Measurements from ENCODE around the gene AOX1. TPM values are rescaled to one million over a fixed set of nuclear protein-coding genes. Genes with fewer than 3 reads are reported as not detected.
"Not testable (repeated sequence)": the region's sequence is repeated elsewhere in the genome, so short reads cannot be mapped to it uniquely, and the experiment has no call there.

AOX1 gene
- total RNA-seq, 2 donors from 2014 or later: not detected

DNA sequence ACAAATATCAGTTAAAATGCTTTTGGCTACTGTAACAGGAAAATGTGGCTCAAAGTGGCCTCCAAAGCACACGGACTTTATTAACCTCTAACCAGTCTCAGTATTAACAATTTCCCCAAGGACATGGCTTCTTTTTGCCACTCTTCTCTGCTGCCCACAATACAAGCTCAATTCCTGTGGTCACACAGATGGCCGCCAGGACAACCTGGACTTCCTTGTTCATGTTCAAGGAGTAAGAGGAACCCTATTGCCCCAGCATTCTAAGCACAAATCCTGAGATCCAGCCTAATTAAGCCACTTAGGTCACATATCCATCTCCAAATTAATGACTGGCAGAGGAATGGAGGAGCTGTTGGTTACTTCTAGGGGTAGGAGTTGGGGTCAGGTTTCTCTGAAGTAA lies 38.2 kb downstream of the AOX1 start:
- H3K27me3 Mint-ChIP-seq: peaks cover 66% of the 10 kb centered on the region
- ATAC-seq (no peak), DNase-seq (no peak)
- H3K9me3 ChIP-seq (ENCODE audit: control insufficient read depth, low read length, poor library complexity, severe bottlenecking): no peaks in the 10 kb centered on the region
- no peaks in the 10 kb centered on the region for H3K36me3 Mint-ChIP-seq (ENCODE audit: low read depth)
- H3K4me3 Mint-ChIP-seq: no peak overlapping the region
- H3K4me1 Mint-ChIP-seq: peaks cover 5% of the 10 kb centered on the region
- H3K27ac Mint-ChIP-seq: no peak overlapping the region

DNA sequence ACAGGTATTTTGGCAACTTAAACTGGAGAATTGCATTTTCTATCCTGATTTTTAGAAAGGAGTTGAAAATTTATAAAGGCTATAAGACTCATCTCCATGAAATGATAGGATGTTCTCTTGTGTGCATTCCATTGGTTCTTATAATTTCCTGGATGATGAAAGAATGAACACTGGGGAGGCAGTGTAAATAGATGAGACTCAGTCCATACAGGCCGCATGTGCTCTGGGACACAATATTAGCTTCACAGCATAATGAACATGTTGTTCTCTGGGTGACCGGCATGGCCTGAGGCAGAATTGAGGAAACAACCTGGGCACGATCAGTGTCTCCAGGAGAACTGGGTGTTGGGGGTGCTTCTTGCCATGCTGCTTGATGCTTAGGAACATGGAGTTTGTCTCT lies 38.8 kb downstream of the AOX1 start:
- peaks cover 66% of the 10 kb centered on the region for H3K27me3 Mint-ChIP-seq
- no peaks in the 10 kb centered on the region for H3K9me3 ChIP-seq (ENCODE audit: control insufficient read depth, low read length, poor library complexity, severe bottlenecking)
- no peak overlapping the region for H3K27ac Mint-ChIP-seq
- DNase-seq (no peak), ATAC-seq (no peak)
- H3K4me1 Mint-ChIP-seq: peaks cover 2% of the 10 kb centered on the region
- no peaks in the 10 kb centered on the region for H3K36me3 Mint-ChIP-seq (ENCODE audit: low read depth)
- no peak overlapping the region for H3K4me3 Mint-ChIP-seq

DNA sequence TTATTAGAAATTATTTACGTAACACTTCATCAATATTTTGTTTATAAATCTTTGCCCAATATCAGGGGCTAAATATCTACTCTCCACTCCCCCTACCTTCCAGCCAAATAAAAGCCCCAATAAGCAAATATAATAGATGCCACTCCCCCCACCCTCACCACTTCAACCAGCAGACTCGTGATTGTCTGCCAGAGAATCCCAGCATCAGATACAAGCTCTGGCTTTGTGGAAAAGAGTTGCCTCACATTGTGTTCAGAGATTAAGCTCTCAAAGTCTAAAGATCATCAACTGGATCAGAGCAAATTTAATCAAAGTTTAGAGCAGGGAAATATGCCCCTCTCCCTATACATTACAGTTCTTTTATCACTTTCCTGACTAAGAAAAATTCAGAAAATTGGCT lies 39.5 kb downstream of the AOX1 start:
- DNase-seq (no peak), ATAC-seq (no peak)
- peaks cover 68% of the 10 kb centered on the region for H3K27me3 Mint-ChIP-seq
- H3K36me3 Mint-ChIP-seq (ENCODE audit: low read depth): no peaks in the 10 kb centered on the region
- H3K27ac Mint-ChIP-seq: no peak overlapping the region
- no peak overlapping the region for H3K4me3 Mint-ChIP-seq
- H3K4me1 Mint-ChIP-seq: peaks cover 2% of the 10 kb centered on the region
- H3K9me3 ChIP-seq (ENCODE audit: control insufficient read depth, low read length, poor library complexity, severe bottlenecking): no peaks in the 10 kb centered on the region

DNA sequence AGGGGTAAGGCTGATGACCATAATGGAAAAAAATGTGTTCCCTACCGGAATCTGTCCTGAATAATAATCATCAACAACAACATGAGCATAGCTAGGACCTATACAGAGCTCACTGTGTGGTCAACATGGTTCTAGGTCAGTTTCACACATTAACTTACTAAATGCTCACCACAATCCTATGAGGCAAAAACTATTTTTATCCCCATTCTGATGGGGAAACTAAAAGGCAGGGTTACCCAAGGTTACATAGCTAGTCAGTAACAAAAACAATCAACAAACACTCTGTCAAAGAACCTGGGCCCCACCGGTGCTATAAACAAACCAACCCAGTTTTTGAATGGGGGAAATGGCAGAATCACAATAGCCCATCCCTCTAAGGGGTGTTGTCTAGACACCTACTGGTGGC lies 40.1 kb downstream of the AOX1 start:
- no peaks in the 10 kb centered on the region for H3K36me3 Mint-ChIP-seq (ENCODE audit: low read depth)
- no peak for ATAC-seq
- H3K4me3 Mint-ChIP-seq: no peak overlapping the region
- no peak for DNase-seq
- H3K27me3 Mint-ChIP-seq: peaks cover 68% of the 10 kb centered on the region
- H3K27ac Mint-ChIP-seq: no peak overlapping the region
- H3K4me1 Mint-ChIP-seq: peaks cover 2% of the 10 kb centered on the region
- H3K9me3 ChIP-seq (ENCODE audit: control insufficient read depth, low read length, poor library complexity, severe bottlenecking): no peaks in the 10 kb centered on the region

DNA sequence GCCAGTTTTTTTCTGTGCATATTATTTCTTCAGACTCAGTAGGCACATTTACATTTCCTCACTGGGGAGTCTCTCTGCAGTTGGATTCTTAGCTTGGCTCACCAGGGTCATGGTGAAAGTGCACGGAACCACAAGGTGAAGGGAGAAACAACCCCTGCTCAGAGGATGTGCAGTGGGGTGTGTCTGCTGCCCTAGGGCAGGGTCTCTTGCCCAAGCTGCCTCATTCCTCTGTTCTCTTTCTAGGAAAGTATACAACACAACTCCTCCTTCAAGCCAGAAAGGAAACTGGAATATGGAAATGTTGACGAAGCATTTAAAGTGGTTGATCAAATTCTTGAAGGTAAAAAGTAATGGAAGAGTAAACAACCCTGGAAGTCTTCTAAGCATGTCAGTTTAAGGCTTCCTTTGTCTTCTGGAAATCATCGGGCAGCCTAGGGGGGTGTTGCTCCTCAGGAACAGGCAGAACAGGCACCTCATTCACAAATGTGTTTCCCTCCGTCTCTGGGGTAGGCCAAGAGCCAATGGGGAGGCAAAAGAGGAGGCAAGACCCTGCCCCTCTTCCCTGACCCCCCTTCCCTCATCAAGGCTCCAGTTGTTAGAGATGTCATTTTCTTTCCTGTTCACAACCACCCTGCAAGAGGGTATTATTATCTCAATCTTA lies 41.4 kb downstream of the AOX1 start:
- peaks cover 65% of the 10 kb centered on the region for H3K27me3 Mint-ChIP-seq
- no peak for ATAC-seq
- H3K4me1 Mint-ChIP-seq: peaks cover 2% of the 10 kb centered on the region
- H3K27ac Mint-ChIP-seq: no peak overlapping the region
- no peak for DNase-seq
- H3K36me3 Mint-ChIP-seq (ENCODE audit: low read depth): no peaks in the 10 kb centered on the region
- no peaks in the 10 kb centered on the region for H3K9me3 ChIP-seq (ENCODE audit: control insufficient read depth, low read length, poor library complexity, severe bottlenecking)
- H3K4me3 Mint-ChIP-seq: no peak overlapping the region

DNA sequence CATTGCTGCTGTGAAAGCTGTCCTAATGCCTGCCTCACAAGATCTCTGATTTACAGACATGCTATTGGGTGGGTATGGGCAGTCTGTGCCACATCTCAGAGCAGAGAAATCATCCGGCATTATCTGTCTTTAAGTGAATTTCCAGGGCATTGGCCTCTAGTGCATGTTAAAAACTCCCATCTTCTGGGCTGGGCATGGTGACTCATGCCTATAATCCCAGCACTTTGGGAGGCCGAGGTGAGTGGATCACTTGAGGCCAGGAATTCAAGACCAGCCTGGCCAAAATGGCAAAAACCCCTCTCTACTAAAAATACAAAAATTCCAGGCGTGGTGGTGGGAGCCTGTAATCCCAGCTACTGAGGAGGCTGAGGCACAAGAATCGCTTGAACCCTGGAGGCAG lies 42.6 kb downstream of the AOX1 start:
- not testable (repeated sequence) for H3K4me3 Mint-ChIP-seq
- H3K27me3 Mint-ChIP-seq: peaks cover 53% of the 10 kb centered on the region

DNA sequence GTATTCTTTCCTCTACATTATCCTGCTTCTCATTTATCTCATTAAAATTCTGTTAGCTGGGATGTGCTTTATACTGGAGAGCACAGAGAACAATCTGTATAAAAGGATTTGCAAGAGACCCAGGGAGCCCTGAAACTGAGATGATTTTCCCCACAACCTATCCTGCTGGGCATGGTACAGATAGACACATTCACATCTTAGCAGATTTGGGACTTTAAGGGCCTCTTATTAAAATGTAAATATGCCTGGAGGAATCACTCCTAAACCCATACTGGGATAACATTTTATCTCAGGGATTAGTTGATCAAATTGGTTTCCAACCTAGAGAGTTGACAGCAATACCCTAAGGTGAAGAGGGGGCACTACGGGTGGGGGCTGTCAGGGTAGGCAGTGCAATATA lies 45.5 kb downstream of the AOX1 start:
- H3K4me1 Mint-ChIP-seq: peaks cover 2% of the 10 kb centered on the region
- H3K27me3 Mint-ChIP-seq: peaks cover 51% of the 10 kb centered on the region
- no peaks in the 10 kb centered on the region for H3K9me3 ChIP-seq (ENCODE audit: control insufficient read depth, low read length, poor library complexity, severe bottlenecking)
- H3K36me3 Mint-ChIP-seq (ENCODE audit: low read depth): no peaks in the 10 kb centered on the region
- no peak for ATAC-seq
- H3K4me3 Mint-ChIP-seq: no peak overlapping the region
- no peak overlapping the region for H3K27ac Mint-ChIP-seq
- no peak for DNase-seq

More for the DNA sequence above, 42.6 kb downstream of the AOX1 start:
- not testable (repeated sequence) for H3K4me1 Mint-ChIP-seq; H3K36me3 Mint-ChIP-seq (ENCODE audit: low read depth); ATAC-seq; H3K9me3 ChIP-seq (ENCODE audit: control insufficient read depth, low read length, poor library complexity, severe bottlenecking); DNase-seq; H3K27ac Mint-ChIP-seq

DNA sequence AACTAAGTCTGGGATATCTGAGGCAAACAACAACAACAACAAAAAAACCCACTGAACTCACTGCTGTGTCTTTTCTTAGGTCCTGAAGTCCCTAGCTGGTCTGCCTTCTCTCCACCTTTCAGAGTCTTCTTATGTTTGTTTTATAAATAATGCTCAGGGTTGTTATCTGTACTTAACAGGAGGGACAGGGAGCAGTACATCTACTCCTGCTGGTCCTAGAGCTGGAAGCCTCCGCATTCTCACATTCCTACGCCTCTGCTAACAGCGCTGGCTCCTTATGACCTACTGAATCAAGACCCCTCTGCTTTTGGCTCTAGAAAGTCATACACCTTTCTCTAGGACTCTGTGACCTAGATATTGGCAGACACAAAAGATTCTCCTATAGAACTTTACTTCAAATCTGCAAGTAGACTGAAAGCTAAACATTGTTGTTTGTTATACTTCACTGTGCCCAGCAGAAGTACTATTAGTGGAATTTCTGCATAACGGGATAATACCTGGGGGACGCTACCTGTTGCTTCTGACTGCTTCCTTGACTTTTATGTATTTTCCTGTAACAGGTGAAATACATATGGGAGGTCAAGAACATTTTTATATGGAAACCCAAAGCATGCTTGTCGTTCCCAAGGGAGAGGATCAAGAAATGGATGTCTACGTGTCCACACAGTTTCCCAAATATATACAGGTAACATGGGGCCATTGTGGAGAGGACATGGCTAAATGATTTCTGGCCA lies 48.6 kb downstream of the AOX1 start:
- Mint-ChIP-seq H3K36me3 (ENCODE audit: low read depth) (no peaks in the 10 kb centered on the region), H3K27me3 (peaks cover 41% of the 10 kb centered on the region), H3K27ac (no peak overlapping the region), H3K4me1 (no peaks in the 10 kb centered on the region), H3K4me3 (no peak overlapping the region)
- H3K9me3 ChIP-seq (ENCODE audit: control insufficient read depth, low read length, poor library complexity, severe bottlenecking): no peaks in the 10 kb centered on the region
- ATAC-seq (no peak), DNase-seq (no peak)

DNA sequence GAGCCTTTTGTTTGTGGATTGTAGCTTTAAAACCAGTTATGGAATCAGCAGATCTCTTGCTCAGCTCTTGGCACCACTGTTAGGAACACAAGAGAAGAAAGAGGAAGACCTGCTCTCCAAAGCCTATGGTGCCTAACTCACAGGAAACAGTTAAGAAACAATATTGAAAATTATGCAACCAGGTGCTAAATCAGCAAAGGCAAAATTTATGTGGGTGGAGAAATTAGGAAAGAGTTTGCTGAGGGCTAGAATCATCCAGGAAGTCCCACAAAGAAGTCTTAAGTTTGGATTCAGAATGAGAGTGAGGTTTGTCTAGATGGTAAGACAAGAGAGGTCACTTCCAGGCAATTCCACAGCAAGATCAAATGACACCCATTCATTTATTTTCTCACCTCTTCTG lies 49.4 kb downstream of the AOX1 start:
- Mint-ChIP-seq H3K36me3 (ENCODE audit: low read depth) (no peaks in the 10 kb centered on the region), H3K4me3 (no peak overlapping the region), H3K4me1 (no peaks in the 10 kb centered on the region), H3K27ac (no peak overlapping the region), H3K27me3 (peaks cover 37% of the 10 kb centered on the region)
- ATAC-seq (no peak), DNase-seq (no peak)
- no peaks in the 10 kb centered on the region for H3K9me3 ChIP-seq (ENCODE audit: control insufficient read depth, low read length, poor library complexity, severe bottlenecking)

DNA sequence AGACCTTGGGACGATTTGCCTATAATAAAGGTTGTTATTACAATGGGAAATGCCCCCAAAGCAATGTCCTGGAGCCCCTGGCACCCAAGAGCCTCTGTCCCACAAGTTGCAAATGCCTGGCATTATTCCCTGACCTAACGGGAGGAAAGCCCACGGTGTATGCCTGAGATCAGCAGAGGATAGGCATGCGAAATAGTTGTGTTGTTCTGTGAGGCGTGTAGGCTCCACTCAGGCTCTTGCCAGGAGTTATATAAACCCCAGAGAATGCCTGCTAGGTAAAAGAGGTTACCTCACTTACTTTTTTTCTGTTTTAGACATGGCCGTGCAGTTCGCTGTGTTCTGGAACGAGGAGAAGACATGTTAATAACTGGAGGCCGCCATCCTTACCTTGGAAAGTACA lies 52.1 kb downstream of the AOX1 start:
- no peak for DNase-seq
- H3K36me3 Mint-ChIP-seq (ENCODE audit: low read depth): no peaks in the 10 kb centered on the region
- H3K27ac Mint-ChIP-seq: no peak overlapping the region
- no peak for ATAC-seq
- no peaks in the 10 kb centered on the region for H3K9me3 ChIP-seq (ENCODE audit: control insufficient read depth, low read length, poor library complexity, severe bottlenecking)
- no peaks in the 10 kb centered on the region for H3K4me1 Mint-ChIP-seq
- no peak overlapping the region for H3K4me3 Mint-ChIP-seq
- H3K27me3 Mint-ChIP-seq: peaks cover 37% of the 10 kb centered on the region

DNA sequence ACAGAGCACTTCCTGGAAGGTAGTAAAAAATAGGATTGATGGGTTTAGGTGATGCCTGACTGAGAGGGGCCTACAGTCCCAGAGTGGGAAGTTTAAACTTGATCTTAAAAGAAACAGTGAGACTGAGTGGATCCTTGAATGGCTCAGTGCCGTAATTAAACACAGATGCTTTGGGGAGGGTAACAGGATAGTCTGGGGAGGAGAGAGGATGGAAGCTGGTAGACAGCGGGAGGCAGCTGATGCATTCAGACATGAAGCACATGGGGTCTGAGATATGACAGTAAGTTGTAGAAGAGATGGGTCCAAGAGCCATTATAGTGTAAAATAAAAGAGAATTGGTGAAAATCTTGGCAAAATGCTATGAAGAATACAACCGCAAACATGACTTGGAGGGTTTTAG lies 54.4 kb downstream of the AOX1 start:
- no peaks in the 10 kb centered on the region for H3K9me3 ChIP-seq (ENCODE audit: control insufficient read depth, low read length, poor library complexity, severe bottlenecking)
- no peak overlapping the region for H3K27ac Mint-ChIP-seq
- no peaks in the 10 kb centered on the region for H3K36me3 Mint-ChIP-seq (ENCODE audit: low read depth)
- DNase-seq (no peak), ATAC-seq (no peak)
- no peak overlapping the region for H3K4me3 Mint-ChIP-seq
- no peaks in the 10 kb centered on the region for H3K4me1 Mint-ChIP-seq
- H3K27me3 Mint-ChIP-seq: peaks cover 24% of the 10 kb centered on the region

DNA sequence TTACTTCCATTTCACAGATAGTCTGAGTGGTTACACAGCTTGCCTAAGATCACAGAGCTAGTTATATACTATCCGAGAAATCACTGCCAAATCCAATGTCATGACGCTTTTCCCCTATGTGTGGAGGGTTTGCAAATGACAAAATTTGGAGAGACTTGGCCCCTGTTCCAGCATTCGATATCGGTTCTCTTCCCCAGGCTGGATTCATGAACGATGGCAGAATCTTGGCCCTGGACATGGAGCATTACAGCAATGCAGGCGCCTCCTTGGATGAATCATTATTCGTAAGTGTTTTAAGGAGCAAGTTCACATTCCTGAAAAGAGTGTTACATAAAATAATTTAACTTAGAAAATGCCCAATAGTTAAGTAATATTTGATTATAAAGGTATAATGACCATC lies 55.1 kb downstream of the AOX1 start:
- DNase-seq (no peak), ATAC-seq (no peak)
- peaks cover 22% of the 10 kb centered on the region for H3K27me3 Mint-ChIP-seq
- H3K4me3 Mint-ChIP-seq: no peak overlapping the region
- no peaks in the 10 kb centered on the region for H3K9me3 ChIP-seq (ENCODE audit: control insufficient read depth, low read length, poor library complexity, severe bottlenecking)
- H3K36me3 Mint-ChIP-seq (ENCODE audit: low read depth): no peaks in the 10 kb centered on the region
- H3K27ac Mint-ChIP-seq: no peak overlapping the region
- no peaks in the 10 kb centered on the region for H3K4me1 Mint-ChIP-seq

DNA sequence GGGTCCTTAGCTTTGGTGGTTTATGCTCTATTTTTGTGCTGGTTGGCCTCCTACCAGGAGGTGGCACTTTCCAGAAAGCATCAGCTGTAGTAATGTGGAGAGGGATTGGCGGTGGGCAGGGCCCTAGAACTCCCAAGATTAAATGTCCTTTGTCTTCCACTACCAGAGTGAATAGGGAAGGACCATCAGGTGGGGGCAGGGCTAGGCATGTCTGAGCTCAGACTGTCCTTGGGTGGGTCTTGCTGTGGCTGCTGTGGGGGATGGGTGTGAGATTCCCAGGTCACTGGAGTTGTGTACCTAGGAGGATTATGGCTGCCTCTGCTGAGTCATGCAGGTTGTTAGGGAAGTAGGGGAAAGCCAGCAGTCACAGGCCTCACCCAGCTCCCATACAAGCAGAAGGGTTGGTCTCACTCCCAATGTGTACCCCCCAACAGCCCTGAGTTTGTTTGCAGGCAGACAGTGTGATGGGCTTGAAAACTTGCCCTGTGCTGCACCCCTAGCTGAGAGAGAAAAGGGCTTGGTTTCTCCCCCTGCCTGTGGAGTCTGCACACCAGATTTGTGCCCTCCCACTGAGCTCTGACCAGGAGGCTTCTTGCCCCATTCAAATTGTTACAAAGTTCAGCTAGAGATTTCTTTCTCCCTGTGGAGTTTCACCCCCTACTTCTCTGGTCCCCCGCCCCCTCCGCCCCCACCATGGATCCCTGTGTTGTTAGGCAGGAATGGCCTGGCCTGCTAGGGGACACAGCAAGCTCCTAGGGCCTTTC lies 62.9 kb downstream of the AOX1 start:
- H3K27ac Mint-ChIP-seq; H3K36me3 Mint-ChIP-seq (ENCODE audit: low read depth); DNase-seq; H3K4me3 Mint-ChIP-seq; H3K4me1 Mint-ChIP-seq; H3K9me3 ChIP-seq (ENCODE audit: control insufficient read depth, low read length, poor library complexity, severe bottlenecking); ATAC-seq: not testable (repeated sequence)
- peaks cover 19% of the 10 kb centered on the region for H3K27me3 Mint-ChIP-seq

Measured in T-helper 17 cell (primary cell).